NCI-H524 treated with DMSO at 0.1 percent for 48 hours (cell line): ENCODE measurements around the gene ATP6V0B.

Source experiments
- DNase-seq: peaks from one replicate; lab custom pipeline; 2025; lab: John Stamatoyannopoulos, UW

The ATP6V0B gene

GRCh38 chr1:43946236-43947060, 28.3 kb upstream of the ATP6V0B start, which contains the start of gene IPO13:
Gene IPO13, plus strand, starts transcription at chr1:43946950. Its CDS starts 651 bp downstream, at chr1:43947601.
- DNase-seq, result peak; percentile 61

- no peak for DNase-seq
Measured at GRCh38 chr1:43947061-43947873, 27.5 kb upstream of the ATP6V0B start.

- DNase-seq, result no peak
Measured at GRCh38 chr1:43947874-43948437, 26.8 kb upstream of the ATP6V0B start.

GRCh38 chr1:43949678-43950077, 25.1 kb upstream of the ATP6V0B start:
- DNase-seq, result no peak

- no peak for DNase-seq
Measured at GRCh38 chr1:43951021-43951985, 23.5 kb upstream of the ATP6V0B start.

GRCh38 chr1:43952731-43953346, 21.9 kb upstream of the ATP6V0B start:
- DNase-seq, result peak; percentile 95

GRCh38 chr1:43953361-43953760, 21.4 kb upstream of the ATP6V0B start:
- DNase-seq, result no peak

GRCh38 chr1:43954036-43954435, 20.7 kb upstream of the ATP6V0B start:
- DNase-seq, result no peak

GRCh38 chr1:43956234-43956633, 18.5 kb upstream of the ATP6V0B start:
- no peak for DNase-seq

- DNase-seq, result no peak
Measured at GRCh38 chr1:43957407-43958040, 17.2 kb upstream of the ATP6V0B start.

GRCh38 chr1:43958351-43959255, 16.2 kb upstream of the ATP6V0B start:
- no peak for DNase-seq

- DNase-seq, result no peak
Measured at GRCh38 chr1:43960798-43961197, 14.0 kb upstream of the ATP6V0B start.

- no peak for DNase-seq
Measured at GRCh38 chr1:43961692-43962091, 13.1 kb upstream of the ATP6V0B start.

- no peak for DNase-seq
Measured at GRCh38 chr1:43962324-43962723, 12.4 kb upstream of the ATP6V0B start.

GRCh38 chr1:43963006-43963405, 11.8 kb upstream of the ATP6V0B start:
- DNase-seq, result no peak

- DNase-seq, result no peak
Measured at GRCh38 chr1:43963890-43964289, 10.9 kb upstream of the ATP6V0B start.

- no peak for DNase-seq
Measured at GRCh38 chr1:43965316-43965715, 9.4 kb upstream of the ATP6V0B start.

- DNase-seq, result no peak
Measured at GRCh38 chr1:43968348-43968948, 6.3 kb upstream of the ATP6V0B start.

GRCh38 chr1:43969416-43969745, 5.4 kb upstream of the ATP6V0B start:
- no peak for DNase-seq
